ENCODE data around the gene PON3. TPM values are rescaled to one million over a fixed set of nuclear protein-coding genes. Genes with fewer than 3 reads are reported as not detected.

Gene PON3
- polyA plus RNA-seq, result 1 to 10 TPM; 1.8 to 4.4 (median 2.2) TPM

DNA sequence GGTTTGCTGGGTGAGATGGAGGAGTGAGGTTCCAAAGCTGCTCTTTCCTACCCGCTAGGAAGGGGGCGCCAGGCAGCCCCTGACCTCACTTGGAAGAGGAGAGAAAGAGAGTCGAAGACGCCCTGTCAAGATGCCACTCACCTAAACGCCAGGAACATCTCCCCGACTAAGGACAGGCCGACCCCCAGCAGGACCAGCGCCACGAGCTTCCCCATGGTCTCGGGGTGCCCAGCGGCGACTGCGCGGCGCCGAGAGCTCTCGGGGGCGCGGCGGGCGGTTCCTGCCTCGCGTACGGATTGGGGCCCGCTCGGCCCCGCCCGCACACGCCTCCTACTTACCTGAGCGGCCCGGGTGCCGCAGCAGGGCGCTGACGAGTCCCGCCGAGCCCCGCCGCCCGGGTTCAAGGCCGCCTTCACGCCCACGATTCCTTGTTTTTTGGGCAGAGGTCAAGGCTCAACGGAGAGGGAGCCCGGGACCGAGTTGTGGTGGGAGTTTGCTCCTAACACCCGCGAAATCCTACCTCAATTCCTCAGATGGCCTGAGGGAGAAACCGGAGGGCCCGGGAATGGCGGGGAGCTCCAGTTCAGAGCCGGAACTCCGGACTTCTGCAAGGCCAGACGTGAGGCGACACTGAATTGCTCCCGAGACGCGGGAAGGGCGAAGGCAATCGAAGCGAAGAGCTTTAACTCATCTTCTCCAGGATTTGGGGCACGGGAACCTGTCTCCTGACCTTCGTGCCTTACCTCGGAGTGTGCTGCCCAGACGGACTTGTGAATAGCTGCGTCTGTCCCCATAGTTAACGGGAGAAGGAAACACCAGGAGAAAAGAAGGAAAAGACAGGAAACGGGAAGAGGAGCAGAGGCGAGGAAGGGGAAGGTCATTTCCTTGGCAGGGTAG is at the start of gene PON3:
TSS of gene PON3 (minus strand) at position 240 of the 897 bp plus-strand sequence. CDS start at position 215, 25 bp downstream.
- 4% methylated on average over 66 to 68 of the region's 68 CpGs for WGBS, 3 donors
- H3K27ac ChIP-seq (ENCODE audit: low read depth, low read length), result peak within 1 kb of the TSS; percentile 26

DNA sequence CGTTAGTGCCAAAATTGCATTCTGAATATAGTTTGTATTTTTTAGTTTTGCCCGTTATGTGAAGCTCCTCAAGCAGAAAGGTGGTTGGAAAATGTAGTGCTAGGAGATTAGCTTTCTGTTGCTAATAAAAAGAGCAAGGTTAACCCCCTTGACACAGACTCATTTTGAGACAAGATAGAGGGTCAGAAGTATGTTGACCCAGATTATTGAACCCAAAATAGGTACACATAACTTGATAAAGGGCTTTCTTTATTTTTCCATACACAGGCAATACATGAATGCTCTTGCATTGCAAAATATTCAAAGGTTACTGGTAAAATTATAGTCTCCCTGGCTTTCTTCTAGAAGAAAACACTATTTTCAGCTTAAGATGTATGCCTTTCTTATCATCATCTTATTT is 48.6 kb upstream of the PON3 start:
- H3K27ac ChIP-seq (ENCODE audit: low read depth, low read length), result no peak overlapping the region
- WGBS, 3 donors, result 76 to 81% (median 77%) methylated on average over 2 of the region's 2 CpGs

DNA sequence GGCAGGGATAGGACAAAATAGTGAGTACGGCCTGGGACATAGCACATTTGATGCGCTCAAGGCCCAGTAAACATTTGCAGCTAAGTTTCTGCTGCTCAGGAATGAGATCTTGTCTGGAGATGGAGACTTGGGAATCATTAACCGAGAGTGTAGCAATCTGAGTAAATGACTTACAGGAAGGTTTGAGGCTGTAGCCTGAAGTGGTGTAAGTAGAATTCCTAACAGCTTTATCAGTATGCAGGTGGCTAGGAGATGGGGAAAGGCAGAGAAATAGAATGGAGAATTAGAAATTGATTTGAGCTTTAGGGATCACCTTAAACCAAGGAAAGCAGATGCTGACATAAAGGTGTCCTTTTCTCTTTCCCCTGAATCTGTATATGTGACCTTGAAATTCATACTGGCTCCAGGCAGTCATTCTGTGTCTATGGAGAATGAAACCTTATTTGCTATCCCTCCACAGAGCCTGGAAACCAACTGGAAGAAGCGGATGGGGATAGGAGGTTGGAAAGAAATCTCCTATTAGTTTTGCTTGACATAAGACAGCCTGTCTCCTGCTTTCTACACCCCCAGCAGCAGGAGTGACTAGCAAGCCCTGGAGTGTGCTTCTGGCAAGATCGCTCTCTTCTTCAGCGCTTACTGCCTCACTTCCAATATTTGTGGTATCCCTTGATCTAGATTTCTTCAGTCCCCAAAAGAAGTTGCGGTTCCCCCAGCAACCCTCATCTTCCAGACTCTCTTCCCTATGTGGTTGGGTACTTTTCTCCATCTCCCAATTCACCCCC is 45.1 kb upstream of the PON3 start:
- 62 to 94% (median 79%) methylated on average over 7 of the region's 7 CpGs for WGBS, 3 donors
- H3K27ac ChIP-seq (ENCODE audit: low read depth, low read length), result no peak overlapping the region

DNA sequence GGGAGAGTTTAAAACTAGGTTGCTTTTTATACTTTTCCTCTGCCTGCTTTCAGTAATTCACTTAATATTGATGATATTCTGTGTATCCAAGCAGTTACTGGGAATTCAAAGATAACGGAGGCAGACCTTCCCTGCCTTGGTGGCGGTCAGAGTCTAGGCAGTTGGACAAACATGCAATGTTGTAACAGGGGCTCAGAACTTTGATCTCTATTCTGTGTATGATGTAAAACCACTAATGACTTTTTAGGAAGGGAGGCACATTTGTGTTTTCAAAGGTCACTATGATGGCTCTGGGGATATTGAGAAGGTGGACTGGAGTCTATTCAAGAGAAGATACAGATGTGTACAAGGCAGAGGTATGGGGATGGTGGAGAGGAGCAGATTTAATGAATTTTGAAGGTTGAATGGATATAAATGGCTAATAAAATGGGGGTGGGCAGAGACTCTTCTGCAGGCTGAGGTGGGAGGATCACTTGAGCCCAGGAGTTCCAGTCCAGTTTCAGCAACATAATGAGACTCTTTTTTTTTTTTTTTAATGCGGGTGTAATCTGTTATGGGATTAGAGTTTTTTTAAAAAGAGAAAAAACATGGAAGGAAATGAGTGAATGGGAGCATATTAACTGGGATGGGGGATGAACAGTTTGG is 44.3 kb upstream of the PON3 start:
- no peak overlapping the region for H3K27ac ChIP-seq (ENCODE audit: low read depth, low read length)
- WGBS, 3 donors, result 68 to 88% (median 74%) methylated on average over 2 to 3 of the region's 3 CpGs

DNA sequence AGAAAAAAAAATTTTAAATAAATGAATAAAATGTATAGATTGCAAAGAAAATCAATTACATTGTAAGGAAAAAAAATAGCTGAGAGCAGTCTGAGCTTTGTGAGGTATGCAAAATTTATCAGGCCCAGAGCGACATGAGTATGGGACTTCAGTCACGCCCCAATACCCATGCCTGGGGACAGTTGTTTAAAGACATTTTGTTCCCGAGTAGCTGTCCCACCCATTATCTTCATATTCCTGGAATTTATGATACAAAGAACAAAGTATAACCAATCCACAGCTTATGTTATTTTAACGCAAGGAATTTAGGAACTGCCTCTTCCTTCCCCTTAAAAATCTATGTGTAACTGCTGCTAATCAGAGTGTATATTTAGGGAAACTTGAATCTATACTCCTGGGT is 40.2 kb upstream of the PON3 start:
- 74 to 81% (median 80%) methylated on average over 4 of the region's 4 CpGs for WGBS, 3 donors
- no peak overlapping the region for H3K27ac ChIP-seq (ENCODE audit: low read depth, low read length)

DNA sequence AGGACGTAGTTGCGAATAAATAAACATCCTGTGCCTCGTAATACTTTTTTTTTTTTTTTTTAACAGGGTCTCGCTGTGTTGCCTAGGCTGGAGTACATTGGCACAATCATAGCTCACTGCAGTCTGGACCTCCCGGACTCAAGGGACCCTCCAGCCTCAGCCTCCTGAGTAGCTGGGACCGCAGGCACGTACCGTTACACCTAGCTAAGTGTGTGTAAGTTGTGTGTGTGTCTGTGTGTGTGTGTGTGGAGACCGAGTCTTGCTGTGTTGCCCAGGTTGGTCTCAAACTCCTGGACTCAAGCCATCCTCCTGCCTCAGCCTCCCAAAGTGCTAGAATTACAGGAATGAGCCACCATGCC is 39.2 kb upstream of the PON3 start:
- H3K27ac ChIP-seq (ENCODE audit: low read depth, low read length), result no peak overlapping the region
- WGBS, 3 donors, result 46 to 53% (median 48%) methylated on average over 9 of the region's 9 CpGs

DNA sequence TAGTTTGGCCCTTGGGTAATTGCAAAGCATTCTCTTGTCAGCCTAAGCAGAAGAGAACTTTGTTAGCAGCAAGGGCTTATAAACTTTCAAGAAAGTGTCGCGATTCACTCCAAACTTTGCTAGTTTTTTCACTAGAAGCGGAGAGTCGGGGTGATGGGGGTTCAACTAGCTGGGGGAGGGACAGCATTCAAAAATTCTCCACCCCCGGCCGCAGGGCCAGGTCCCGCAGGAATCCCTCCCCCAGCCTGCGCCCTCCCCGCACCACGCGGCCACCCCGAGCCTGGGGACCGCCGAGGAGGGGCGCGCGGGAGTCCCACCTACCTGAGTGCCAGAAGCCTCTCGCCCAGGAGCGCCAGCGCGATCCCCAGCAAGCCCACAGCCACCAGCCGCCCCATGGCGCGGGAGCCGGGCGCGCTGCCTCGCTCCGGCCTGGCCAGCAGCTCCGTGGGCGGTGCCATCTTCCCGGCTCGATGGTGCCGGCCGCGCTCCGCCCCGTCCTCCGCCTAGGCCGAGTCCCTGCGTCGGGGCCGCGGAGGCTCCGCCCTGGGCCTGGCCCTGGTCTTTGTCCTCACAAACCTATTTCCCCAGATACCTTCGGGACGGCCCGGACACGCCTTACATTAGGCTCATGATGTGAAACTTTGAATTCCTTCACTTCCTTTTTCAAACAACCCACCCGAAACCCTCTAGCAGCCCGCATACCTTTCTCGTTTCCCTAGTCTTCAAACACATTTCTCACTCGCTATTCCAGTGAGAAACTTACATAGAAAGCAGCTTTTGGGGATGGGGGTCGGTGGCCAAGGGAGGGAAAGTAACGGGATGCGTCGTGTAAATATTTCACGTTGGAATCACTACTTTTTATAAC is 38.6 kb upstream of the PON3 start, which contains the start of gene PON2:
TSS of gene PON2 (minus strand) at position 472 of the 865 bp plus-strand sequence. CDS start at position 395, 77 bp downstream.
- WGBS, 3 donors, result 1% methylated on average over 54 to 58 of the region's 58 CpGs
- no peak within 1 kb of the TSS for H3K27ac ChIP-seq (ENCODE audit: low read depth, low read length)

DNA sequence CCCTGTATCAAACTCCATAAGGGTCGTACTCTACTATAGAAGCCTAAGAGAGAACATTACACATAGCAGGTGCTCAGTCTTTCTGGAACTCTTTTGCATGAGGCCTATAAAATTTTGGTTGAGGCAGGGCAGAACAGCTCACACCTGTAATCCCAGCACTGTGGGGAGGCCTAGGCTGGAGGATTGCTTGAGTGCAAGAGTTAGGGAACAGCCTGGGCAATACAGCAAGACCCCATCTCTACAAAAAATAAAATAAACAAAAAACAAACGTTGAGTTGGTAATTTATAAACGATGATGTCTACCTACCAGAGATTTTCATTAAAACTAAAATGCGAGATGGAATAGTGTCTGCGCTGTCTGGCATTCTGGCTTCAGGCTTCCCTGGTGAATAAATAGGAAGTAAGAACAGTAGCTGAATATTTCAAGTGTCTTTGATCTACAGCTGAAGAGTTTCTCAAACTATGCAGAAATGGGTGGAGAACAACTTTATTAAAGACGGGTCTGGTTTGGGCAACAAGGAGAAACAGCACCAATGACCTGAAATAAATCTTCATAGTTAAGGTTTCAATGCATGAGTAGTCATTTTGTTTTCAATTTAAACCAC is 37.9 kb upstream of the PON3 start:
- 44 to 54% (median 45%) methylated on average over 6 of the region's 6 CpGs for WGBS, 3 donors
- no peak overlapping the region for H3K27ac ChIP-seq (ENCODE audit: low read depth, low read length)

DNA sequence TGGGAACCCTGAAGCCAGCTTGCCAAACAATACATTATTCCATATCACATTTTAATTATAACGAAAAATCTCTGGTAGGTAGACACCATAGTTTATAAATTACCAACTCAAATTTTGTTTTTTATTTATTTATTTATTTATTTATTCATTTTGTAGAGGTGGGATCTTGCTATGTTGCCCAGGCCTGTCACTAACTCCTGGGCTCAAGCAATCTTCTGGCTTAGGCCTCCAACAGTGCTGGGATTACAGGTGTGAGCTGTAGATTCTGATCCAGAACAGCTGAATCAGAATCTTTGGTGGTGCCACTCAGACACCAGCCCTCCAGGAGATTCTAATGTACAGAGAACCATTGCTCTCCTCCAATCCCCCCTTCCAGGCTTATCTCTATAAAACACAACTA is 37.0 kb upstream of the PON3 start:
- WGBS, 3 donors, result 86 to 98% (median 98%) methylated on average over 1 of the region's 1 CpG
- no peak overlapping the region for H3K27ac ChIP-seq (ENCODE audit: low read depth, low read length)

DNA sequence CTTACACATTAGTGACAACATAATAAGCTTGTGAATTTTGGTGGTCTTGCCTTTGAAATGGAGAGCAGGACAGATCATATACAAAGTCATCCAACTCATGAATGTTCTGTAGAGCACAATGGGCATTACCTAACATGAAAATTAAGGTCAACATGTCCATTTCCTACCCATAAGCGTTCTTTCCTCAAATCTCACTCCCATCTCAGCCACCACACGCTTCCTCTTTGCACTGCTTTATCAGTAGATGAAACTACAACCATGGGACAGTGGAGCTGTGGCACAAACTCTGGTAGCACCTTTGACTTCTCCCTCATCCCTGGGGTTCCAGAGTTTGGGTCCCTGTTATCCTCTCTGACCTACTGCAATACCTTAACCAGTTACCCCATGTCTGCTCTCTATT is 36.4 kb upstream of the PON3 start:
- no peak overlapping the region for H3K27ac ChIP-seq (ENCODE audit: low read depth, low read length)
- 74 to 86% (median 76%) methylated on average over 2 of the region's 2 CpGs for WGBS, 3 donors

DNA sequence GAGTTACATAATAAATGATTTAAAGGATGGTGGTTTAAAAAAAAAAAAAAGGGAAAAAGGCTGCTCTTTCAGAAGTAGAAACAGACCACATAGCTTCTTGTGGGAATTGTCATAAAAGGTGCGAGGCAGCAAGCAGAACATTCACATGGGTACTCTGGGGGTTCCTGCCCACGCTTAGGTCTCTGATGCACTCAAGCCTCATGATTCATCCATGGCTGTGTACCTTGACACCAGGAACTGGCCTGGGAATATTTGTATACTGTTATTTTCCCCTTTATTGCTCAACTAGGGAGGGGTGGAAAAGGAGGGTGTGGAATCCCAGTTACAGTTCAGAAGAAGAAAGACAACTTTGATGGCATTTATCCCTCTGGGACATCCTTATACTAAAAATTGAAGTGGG is 34.7 kb upstream of the PON3 start:
- 80 to 91% (median 88%) methylated on average over 2 of the region's 2 CpGs for WGBS, 3 donors
- no peak overlapping the region for H3K27ac ChIP-seq (ENCODE audit: low read depth, low read length)

DNA sequence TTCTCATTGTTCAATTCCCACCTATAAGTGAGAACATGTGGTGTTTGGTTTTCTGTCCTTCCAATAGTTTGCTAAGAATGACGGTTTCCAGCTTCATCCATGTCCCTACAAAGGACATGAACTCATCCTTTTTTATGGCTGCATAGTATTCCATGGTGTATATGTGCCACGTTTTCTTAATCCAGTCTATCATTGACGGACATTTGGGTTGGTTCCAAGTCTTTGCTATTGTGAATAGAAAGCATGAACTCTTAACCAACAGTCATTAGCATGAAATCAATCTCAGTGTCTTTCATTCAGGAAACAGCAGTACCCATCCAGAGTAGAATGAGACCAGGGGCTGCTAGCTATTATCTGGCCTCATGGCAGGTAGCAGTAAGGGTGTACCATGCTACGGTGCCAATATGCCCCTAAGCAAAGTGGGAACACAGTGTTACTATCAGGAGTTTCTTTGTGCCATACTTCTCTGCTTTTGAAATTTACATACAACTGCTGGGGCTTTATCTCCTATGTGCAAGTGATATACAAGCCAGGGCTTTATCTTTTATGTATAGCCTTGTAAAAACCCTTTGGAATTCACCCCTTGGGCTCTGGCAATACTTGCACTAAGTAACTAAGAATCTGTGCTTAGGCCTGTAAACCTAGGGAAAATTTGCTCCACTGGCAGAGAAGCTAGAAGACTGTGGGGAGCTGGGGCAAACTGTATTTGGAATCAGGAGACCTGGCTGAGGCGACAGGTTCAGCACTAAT is 33.2 kb upstream of the PON3 start:
- WGBS, 3 donors, result 69 to 87% (median 74%) methylated on average over 5 of the region's 5 CpGs

DNA sequence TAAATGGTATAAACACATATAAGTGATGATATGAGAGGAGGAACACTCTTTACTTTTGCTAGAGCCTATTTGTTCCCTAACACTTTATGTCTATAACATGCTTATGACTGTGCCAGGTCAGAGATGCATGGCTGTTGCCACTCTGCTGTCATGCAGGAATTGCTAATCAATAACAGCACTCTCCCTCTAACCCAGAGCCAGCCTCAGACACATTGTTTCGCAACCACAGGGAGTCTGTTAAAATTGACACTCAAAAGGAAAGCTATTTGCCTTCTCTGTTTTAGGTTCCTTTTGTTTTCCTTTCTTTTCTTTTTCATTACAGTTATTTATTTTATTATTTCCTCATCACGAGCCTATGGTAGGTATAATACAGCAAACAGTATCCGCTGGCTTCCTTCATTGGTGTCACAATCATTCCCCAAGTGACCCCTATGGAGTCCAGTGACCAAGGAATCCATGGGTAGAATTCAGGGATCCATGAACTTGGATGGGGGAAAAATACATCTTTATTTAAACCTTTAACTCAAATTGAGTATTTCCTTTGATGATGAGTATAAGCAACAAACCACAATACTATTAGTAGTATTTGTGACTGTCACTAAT is 31.8 kb upstream of the PON3 start:
- H3K27ac ChIP-seq (ENCODE audit: low read depth, low read length), result no peak overlapping the region

More for the DNA sequence above, 33.2 kb upstream of the PON3 start:
- H3K27ac ChIP-seq (ENCODE audit: low read depth, low read length), result no peak overlapping the region

DNA sequence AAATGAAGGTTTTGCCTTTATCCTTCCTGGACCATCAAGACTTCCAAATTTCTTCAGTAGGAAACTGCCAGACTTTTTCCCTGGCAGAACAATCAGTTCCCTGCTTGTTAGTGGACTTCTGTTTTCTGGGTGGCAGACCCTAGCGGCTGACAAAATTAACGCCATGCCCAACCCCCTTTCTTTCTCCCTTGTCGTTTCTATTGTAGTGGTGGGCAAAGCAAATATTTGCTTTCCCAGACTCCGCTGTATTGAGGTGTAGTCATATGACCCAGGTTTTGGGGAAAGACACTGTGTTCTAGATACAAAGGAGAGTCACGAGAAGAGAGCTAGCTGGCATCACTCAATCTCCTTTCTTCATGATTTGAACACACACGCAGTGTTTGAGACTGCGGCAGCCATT is 31.0 kb upstream of the PON3 start:
- 87 to 93% (median 91%) methylated on average over 7 of the region's 7 CpGs for WGBS, 3 donors
- no peak overlapping the region for H3K27ac ChIP-seq (ENCODE audit: low read depth, low read length)

More for the DNA sequence above, 31.8 kb upstream of the PON3 start:
- WGBS, 3 donors, result 81 to 91% (median 89%) methylated on average over 3 of the region's 3 CpGs

DNA sequence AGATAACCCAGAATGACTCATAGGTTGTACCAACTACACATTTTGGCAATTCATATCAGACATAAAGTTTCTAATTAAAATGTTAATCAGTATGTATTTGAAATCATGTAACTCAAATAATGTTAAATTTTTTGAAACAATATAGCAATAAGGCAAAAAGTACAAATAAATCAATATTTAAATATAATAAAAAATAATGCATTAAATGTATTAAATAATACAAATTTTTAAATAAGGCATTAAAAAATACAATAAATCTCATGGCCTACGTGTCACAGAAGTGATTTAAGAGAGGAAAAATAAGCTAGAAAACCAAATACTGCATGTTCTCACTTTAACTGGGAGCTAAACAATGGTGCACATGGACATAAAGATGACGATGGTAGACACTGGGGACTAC is 29.5 kb upstream of the PON3 start:
- 77 to 92% (median 87%) methylated on average over 2 of the region's 2 CpGs for WGBS, 3 donors
- no peak overlapping the region for H3K27ac ChIP-seq (ENCODE audit: low read depth, low read length)

DNA sequence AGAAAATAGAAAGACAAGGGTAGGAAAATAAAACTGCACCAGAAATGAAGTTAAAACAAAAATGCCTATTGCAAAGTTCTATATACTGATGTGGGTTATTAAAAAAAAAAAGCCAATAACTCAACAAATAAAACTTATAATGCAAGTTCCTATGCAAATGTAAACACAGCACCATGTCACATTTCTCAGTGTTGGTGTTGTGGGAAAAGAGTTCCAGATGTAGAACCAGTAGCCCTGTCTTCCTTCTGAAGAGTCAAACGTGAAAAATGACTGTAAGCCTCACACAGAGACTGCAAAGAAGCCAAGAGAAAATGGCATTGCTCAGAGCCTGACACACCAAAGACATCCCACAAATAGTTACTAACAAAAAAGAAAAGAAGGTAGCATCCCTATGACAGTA is 28.5 kb upstream of the PON3 start:
- H3K27ac ChIP-seq (ENCODE audit: low read depth, low read length), result no peak overlapping the region
- WGBS, 3 donors, result 60 to 78% (median 71%) methylated on average over 1 of the region's 1 CpG

All from adipose tissue (tissue), 3 donors.